Skin epidermis (tissue), 12 donors: ENCODE measurements around the gene ACADM.
"Not testable (repeated sequence)": the region's sequence is repeated elsewhere in the genome, so short reads cannot be mapped to it uniquely, and the experiment has no call there.

Source experiments
- H3K27ac ChIP-seq, 21 experiments: fragments of 200-600 bp; sonication (generic) in 11 of 21; one replicate each; pipeline ENCODE4 v1.5.0; 2020; ENCODE audit warnings: mild to moderate bottlenecking in 3 of 21, inconsistent platforms in 2 of 21, moderate library complexity in 2 of 21
- H3K4me3 ChIP-seq, 7 experiments: fragments of 200-600 bp; sonication (generic) in 2 of 7; one replicate each; pipeline ENCODE4 v1.5.0; 2020; ENCODE audit warnings: inconsistent platforms in 2 of 7, mild to moderate bottlenecking in 2 of 7, moderate library complexity in 1 of 7

ACADM gene

GRCh38 chr1:75732703-75733102 is 8.2 kb downstream of the ACADM start:
- Histone ChIP-seq H3K4me3 (no peak overlapping the region), H3K27ac (no peak overlapping the region)

- Histone ChIP-seq H3K27ac (no peak overlapping the region), H3K4me3 (no peak overlapping the region)
Observed at GRCh38 chr1:75733661-75734060, 9.2 kb downstream of the ACADM start.

GRCh38 chr1:75736016-75736415 is 11.5 kb downstream of the ACADM start:
- Histone ChIP-seq H3K27ac (no peak overlapping the region), H3K4me3 (no peak overlapping the region)

- Histone ChIP-seq H3K4me3 (no peak overlapping the region), H3K27ac (no peak overlapping the region)
Observed at GRCh38 chr1:75742047-75742625, 17.6 kb downstream of the ACADM start.

GRCh38 chr1:75745276-75745675 is 20.8 kb downstream of the ACADM start:
- no peak overlapping the region for H3K4me3 ChIP-seq
- H3K27ac ChIP-seq = no peak overlapping the region

GRCh38 chr1:75757210-75757609 is 32.7 kb downstream of the ACADM start:
- H3K4me3 ChIP-seq, H3K27ac ChIP-seq: not testable (repeated sequence)

GRCh38 chr1:75758543-75758942 is 34.0 kb downstream of the ACADM start:
- H3K4me3 ChIP-seq, H3K27ac ChIP-seq: not testable (repeated sequence)

- Histone ChIP-seq H3K4me3 (no peak overlapping the region), H3K27ac (no peak overlapping the region)
Observed at GRCh38 chr1:75764057-75764655, 39.6 kb downstream of the ACADM start.

- H3K4me3 ChIP-seq = no peak overlapping the region
- peak overlapping the region in 1 of 21 experiments; percentile 7 for H3K27ac ChIP-seq
Observed at GRCh38 chr1:75765697-75766355, 41.3 kb downstream of the ACADM start.

- Histone ChIP-seq H3K4me3 (no peak overlapping the region), H3K27ac (no peak overlapping the region)
Observed at GRCh38 chr1:75768016-75768415, 43.5 kb downstream of the ACADM start.

GRCh38 chr1:75770761-75771160 is 46.3 kb downstream of the ACADM start:
- H3K4me3 ChIP-seq = no peak overlapping the region
- no peak overlapping the region for H3K27ac ChIP-seq

GRCh38 chr1:75771978-75772377 is 47.5 kb downstream of the ACADM start:
- no peak overlapping the region for H3K27ac ChIP-seq
- no peak overlapping the region for H3K4me3 ChIP-seq

- H3K4me3 ChIP-seq, H3K27ac ChIP-seq: not testable (repeated sequence)
Observed at GRCh38 chr1:75777812-75778211, 53.3 kb downstream of the ACADM start.

- H3K27ac ChIP-seq, H3K4me3 ChIP-seq: not testable (repeated sequence)
Observed at GRCh38 chr1:75778694-75779093, 54.2 kb downstream of the ACADM start.

GRCh38 chr1:75780183-75780582 is 55.7 kb downstream of the ACADM start:
- H3K4me3 ChIP-seq = not testable (repeated sequence)

GRCh38 chr1:75783920-75784319 is 59.4 kb downstream of the ACADM start:
- peak overlapping the region in 1 of 21 experiments; percentile 95 for H3K27ac ChIP-seq
- H3K4me3 ChIP-seq = not testable (repeated sequence)

More at GRCh38 chr1:75780183-75780582, 55.7 kb downstream of the ACADM start:
- not testable (repeated sequence) for H3K27ac ChIP-seq

- Histone ChIP-seq H3K27ac (peak overlapping the region in 20 of 21 experiments; percentile 54 to 97 (median 86)), H3K4me3 (peak overlapping the region; percentile 53 to 80 (median 64))
Observed at GRCh38 chr1:75785320-75785982, 60.9 kb downstream of the ACADM start.

GRCh38 chr1:75785983-75786853 is 61.7 kb downstream of the ACADM start, which contains the start of gene RABGGTB:
RABGGTB (plus strand) TSS chr1:75786256; CDS start chr1:75786272, 16 bp downstream.
- Histone ChIP-seq H3K27ac (peak within 1 kb of the TSS; percentile 36 to 97 (median 86)), H3K4me3 (peak within 1 kb of the TSS; percentile 53 to 80 (median 64))

- Histone ChIP-seq H3K4me3 (peak overlapping the region; percentile 53 to 80 (median 64)), H3K27ac (peak overlapping the region in 19 of 21 experiments; percentile 7 to 97 (median 87))
Observed at GRCh38 chr1:75786901-75787493, 62.5 kb downstream of the ACADM start.
